CD14-positive monocyte (primary cell): Measurements from ENCODE around the gene DNAI1. TPM values are rescaled to one million over a fixed set of nuclear protein-coding genes. Genes with fewer than 3 reads are reported as not detected.

ENCODE experiments used
- DNase-seq, 3 donors: peaks; one replicate each; pipeline ENCODE4 v3.0.0-alpha.2; 2011 to 2022
- H2AFZ ChIP-seq: 2 replicates; pipeline ENCODE4 v1.6.0; 2012; ENCODE audit warnings: mild to moderate bottlenecking, low read depth, low read length, inconsistent platforms; ENCODE audit not compliant: insufficient read depth, poor library complexity, severe bottlenecking
- H3K27ac ChIP-seq, 2 donors: 1 replicate in 1 of 2; 2 replicates in 1 of 2; pipeline ENCODE4 v1.5.1; 2012 to 2013; ENCODE audit warnings: low read length in 2 of 2, control low read depth in 1 of 2, inconsistent platforms in 1 of 2, low read depth in 1 of 2, mild to moderate bottlenecking in 1 of 2
- H3K27me3 ChIP-seq, 2 donors: one replicate each; pipeline versions ENCODE4 v1.6.0 to v1.6.1; 2011 to 2013; ENCODE audit warnings: low read length in 2 of 2; ENCODE audit not compliant: control insufficient read depth in 2 of 2, insufficient read depth in 2 of 2
- H3K36me3 ChIP-seq, 2 donors: replicated peaks in 1 of 2; 1 replicate in 1 of 2; 2 replicates in 1 of 2; pipeline versions ENCODE4 v1.5.1 to v1.6.1; 2012 to 2013; ENCODE audit warnings: low read length in 2 of 2, control low read depth in 1 of 2, inconsistent platforms in 1 of 2, mild to moderate bottlenecking in 1 of 2; ENCODE audit not compliant: insufficient read depth in 2 of 2, control insufficient read depth in 1 of 2
- H3K4me1 ChIP-seq, 2 donors: 1 replicate in 1 of 2; 2 replicates in 1 of 2; pipeline versions ENCODE4 v1.5.1 to v1.6.1; 2012 to 2013; ENCODE audit warnings: low read length in 2 of 2, control low read depth in 1 of 2, inconsistent platforms in 1 of 2, mild to moderate bottlenecking in 1 of 2, moderate library complexity in 1 of 2; ENCODE audit not compliant: insufficient read depth in 2 of 2, control insufficient read depth in 1 of 2
- H3K4me2 ChIP-seq: replicated peaks from 2 replicates; pipeline ENCODE3; 2012; ENCODE audit warnings: low read length, moderate library complexity, mild to moderate bottlenecking; ENCODE audit not compliant: poor library complexity, severe bottlenecking; ENCODE audit errors: extremely low read depth
- H3K4me3 ChIP-seq, 3 experiments: fragments of 200-600 bp in 1 of 3; sonication (generic) in 1 of 3; replicated peaks in 1 of 3; 1 replicate in 2 of 3; 2 replicates in 1 of 3; pipeline ENCODE4 v1.5.1; 2011 to 2013; ENCODE audit warnings: low read length in 3 of 3, mild to moderate bottlenecking in 3 of 3, control low read depth in 2 of 3, low read depth in 2 of 3, inconsistent platforms in 1 of 3, moderate library complexity in 1 of 3
- H3K79me2 ChIP-seq: 2 replicates; pipeline ENCODE4 v1.6.0; 2012; ENCODE audit warnings: mild to moderate bottlenecking, control low read depth, inconsistent platforms, low read length, moderate library complexity; ENCODE audit not compliant: insufficient read depth
- H3K9ac ChIP-seq: 2 replicates; pipeline ENCODE4 v1.6.0; 2017; ENCODE audit warnings: low read length, mild to moderate bottlenecking; ENCODE audit not compliant: insufficient read depth, poor library complexity, severe bottlenecking
- H3K9me3 ChIP-seq, 2 donors: replicated peaks in 1 of 2; 1 replicate in 1 of 2; 2 replicates in 1 of 2; pipeline versions ENCODE4 v1.5.1 to v1.6.1; 2012 to 2013; ENCODE audit warnings: low read length in 2 of 2, control low read depth in 1 of 2; ENCODE audit not compliant: control insufficient read depth in 1 of 2, insufficient read depth in 1 of 2
- H4K20me1 ChIP-seq: 2 replicates; pipeline ENCODE4 v1.6.0; 2012; ENCODE audit warnings: mild to moderate bottlenecking, low read length, control low read depth, moderate library complexity; ENCODE audit not compliant: insufficient read depth
- H3K27ac Mint-ChIP-seq, 7 donors: one replicate each; pipeline ENCODE4 v1.8.0; 2020; ENCODE audit warnings: mild to moderate bottlenecking in 7 of 7, mixed read lengths in 7 of 7, moderate library complexity in 6 of 7, inconsistent platforms in 2 of 7
- H3K27me3 Mint-ChIP-seq, 3 donors: one replicate each; pipeline ENCODE4 v1.8.0; 2021 to 2022; ENCODE audit warnings: low read depth in 3 of 3, mild to moderate bottlenecking in 3 of 3, mixed read lengths in 3 of 3, moderate library complexity in 3 of 3, inconsistent platforms in 1 of 3
- H3K36me3 Mint-ChIP-seq, 2 donors: one replicate each; pipeline ENCODE4 v1.8.0; 2020; ENCODE audit warnings: mixed read lengths in 2 of 2, inconsistent platforms in 1 of 2, mild to moderate bottlenecking in 1 of 2
- H3K4me1 Mint-ChIP-seq: one replicate; pipeline ENCODE4 v1.8.0; 2020; ENCODE audit warnings: mild to moderate bottlenecking, mixed read lengths
- H3K4me3 Mint-ChIP-seq, 2 donors: one replicate each; pipeline ENCODE4 v1.8.0; 2020; ENCODE audit warnings: mild to moderate bottlenecking in 2 of 2, mixed read lengths in 2 of 2, moderate library complexity in 1 of 2
- H3K9me3 Mint-ChIP-seq, 7 donors: one replicate each; pipeline ENCODE4 v1.8.0; 2020 to 2022; ENCODE audit warnings: mixed read lengths in 7 of 7, mild to moderate bottlenecking in 6 of 7, moderate library complexity in 6 of 7, inconsistent platforms in 2 of 7
- WGBS: methylation state at CpG from one replicate; pipeline ENCODE4 v1.1.5; 2013; ENCODE audit warnings: missing lambda C conversion rate; ENCODE audit not compliant: insufficient coverage; 5-methylcytosine and 5-hydroxymethylcytosine counted together
- intact Hi-C, 2 donors: fragments of 100-400 bp; cut with micrococcal nuclease; formaldehyde crosslinking; loops; one replicate each; pipeline versions ENCODE4 v1.15.0 to v1.15.1; 2023
- polyA plus RNA-seq, 3 donors: library from polyadenylated mRNA; depleted of rRNA in 1 of 3; unstranded in 2 of 3; stranded (reverse) in 1 of 3; fragments of 300-500 nt in 2 of 3; fragments of >200 nt in 1 of 3; fragmentation: Illumina TruSeq in 2 of 3; gene quantifications; 1 replicate in 2 of 3; 2 replicates in 1 of 3; pipeline ENCODE4 v1.2.3, GENCODE V29; 2012 to 2021
- TF ChIP-seq, protein P1 (sequence below): fragments of 200-600 bp; IDR thresholded peaks from one replicate; pipeline ENCODE4 v1.8.0; 2022; ENCODE audit warnings: antibody characterized with exemption, mild to moderate bottlenecking

DNAI1 gene
- polyA plus RNA-seq, 3 donors, result not detected

DNA sequence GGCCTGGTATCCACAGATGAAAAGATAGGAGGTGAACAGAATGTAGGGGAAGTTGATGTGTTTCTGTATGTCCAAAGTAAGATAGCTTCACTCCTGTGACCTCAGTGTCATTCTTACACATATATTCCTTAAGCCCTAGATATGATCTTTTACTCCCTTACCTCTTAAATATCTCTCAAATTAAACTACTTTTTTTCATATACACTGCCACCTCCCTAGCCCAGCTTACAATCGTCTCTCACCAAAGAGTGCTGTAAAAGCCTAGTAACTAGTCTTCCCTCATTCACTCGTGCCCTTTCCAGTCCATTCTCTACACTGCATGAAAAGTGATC is 5.3 kb downstream of the DNAI1 start:
- intact Hi-C loops, result no loop called here
- no peaks in the 10 kb centered on the region for H3K79me2 ChIP-seq
- Mint-ChIP-seq H3K4me1 (peaks cover 8% of the 10 kb centered on the region), H3K9me3 (peaks cover 0 to 4% (median 0%) of the 10 kb centered on the region in 7 donors), H3K36me3 (no peaks in the 10 kb centered on the region), H3K27me3 (peaks cover 21 to 29% (median 26%) of the 10 kb centered on the region in 3 donors), H3K27ac (no peak overlapping the region), H3K4me3 (no peak overlapping the region)
- H3K36me3 ChIP-seq, result no peaks in the 10 kb centered on the region
- no peak overlapping the region for H3K27ac ChIP-seq
- H4K20me1 ChIP-seq, result no peaks in the 10 kb centered on the region
- no peaks in the 10 kb centered on the region for H3K9me3 ChIP-seq
- H3K9ac ChIP-seq, result no peak overlapping the region
- no peak for DNase-seq
- peaks cover 1 to 2% of the 10 kb centered on the region in 2 donors for H3K4me1 ChIP-seq
- WGBS, result 95% methylated on average over 2 of the region's 2 CpGs
- peaks cover 11 to 19% of the 10 kb centered on the region in 2 donors for H3K27me3 ChIP-seq
- TF ChIP-seq, protein P1, sequence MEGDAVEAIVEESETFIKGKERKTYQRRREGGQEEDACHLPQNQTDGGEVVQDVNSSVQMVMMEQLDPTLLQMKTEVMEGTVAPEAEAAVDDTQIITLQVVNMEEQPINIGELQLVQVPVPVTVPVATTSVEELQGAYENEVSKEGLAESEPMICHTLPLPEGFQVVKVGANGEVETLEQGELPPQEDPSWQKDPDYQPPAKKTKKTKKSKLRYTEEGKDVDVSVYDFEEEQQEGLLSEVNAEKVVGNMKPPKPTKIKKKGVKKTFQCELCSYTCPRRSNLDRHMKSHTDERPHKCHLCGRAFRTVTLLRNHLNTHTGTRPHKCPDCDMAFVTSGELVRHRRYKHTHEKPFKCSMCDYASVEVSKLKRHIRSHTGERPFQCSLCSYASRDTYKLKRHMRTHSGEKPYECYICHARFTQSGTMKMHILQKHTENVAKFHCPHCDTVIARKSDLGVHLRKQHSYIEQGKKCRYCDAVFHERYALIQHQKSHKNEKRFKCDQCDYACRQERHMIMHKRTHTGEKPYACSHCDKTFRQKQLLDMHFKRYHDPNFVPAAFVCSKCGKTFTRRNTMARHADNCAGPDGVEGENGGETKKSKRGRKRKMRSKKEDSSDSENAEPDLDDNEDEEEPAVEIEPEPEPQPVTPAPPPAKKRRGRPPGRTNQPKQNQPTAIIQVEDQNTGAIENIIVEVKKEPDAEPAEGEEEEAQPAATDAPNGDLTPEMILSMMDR, result no peak
- H2AFZ ChIP-seq, result no peak overlapping the region
- no peak overlapping the region for H3K4me2 ChIP-seq
- H3K4me3 ChIP-seq, result no peak overlapping the region

DNA sequence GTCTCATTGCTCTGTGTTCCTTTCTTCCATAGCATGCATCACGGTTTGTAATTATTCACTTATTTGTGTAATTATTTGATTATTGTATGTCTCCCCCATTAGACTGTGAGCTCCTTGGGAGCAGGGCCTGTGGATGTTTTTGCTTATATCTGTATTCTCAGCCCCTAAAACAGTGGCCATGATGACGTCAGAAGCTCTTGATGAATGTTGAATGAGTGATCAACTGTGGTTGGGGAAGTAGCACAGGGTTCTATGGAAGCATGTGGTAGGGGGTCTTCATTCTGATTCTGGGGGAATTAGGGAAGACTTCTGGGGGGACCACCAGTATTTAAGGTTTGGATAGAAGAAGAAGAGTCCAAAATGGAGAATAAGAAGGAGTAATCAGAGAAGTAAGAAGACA is 6.0 kb downstream of the DNAI1 start:
- Histone ChIP-seq H3K9me3 (no peaks in the 10 kb centered on the region), H3K4me3 (no peak overlapping the region), H3K4me1 (no peaks in the 10 kb centered on the region), H3K36me3 (no peaks in the 10 kb centered on the region), H3K9ac (no peak overlapping the region), H3K27ac (no peak overlapping the region), H3K79me2 (no peaks in the 10 kb centered on the region), H2AFZ (no peak overlapping the region), H4K20me1 (no peaks in the 10 kb centered on the region), H3K27me3 (peaks cover 11 to 16% of the 10 kb centered on the region in 2 donors), H3K4me2 (no peak overlapping the region)
- peaks cover 0 to 2% (median 0%) of the 10 kb centered on the region in 7 donors for H3K9me3 Mint-ChIP-seq
- no peak overlapping the region for H3K4me3 Mint-ChIP-seq
- DNase-seq, result no peak
- TF ChIP-seq, protein P1, result no peak
- H3K27ac Mint-ChIP-seq, result no peak overlapping the region
- intact Hi-C loops, result no loop called here
- H3K4me1 Mint-ChIP-seq, result peaks cover 5% of the 10 kb centered on the region
- H3K27me3 Mint-ChIP-seq, result peaks cover 17 to 23% (median 21%) of the 10 kb centered on the region in 3 donors
- 83% methylated on average over 1 of the region's 2 CpGs for WGBS
- no peaks in the 10 kb centered on the region for H3K36me3 Mint-ChIP-seq
